VCaP (cell line): Measurements from ENCODE around the gene SV2B.
A peak's percentile ranks its signal among the peaks of the same experiment; 100 is the strongest.

Experiments
- H3K27ac ChIP-seq: fragments of 450-650 bp; 2 replicates; pipeline ENCODE4 v1.5.1; 2017
- CTCF ChIP-seq: fragments of 450-650 bp; conservative IDR thresholded peaks from 2 replicates; pipeline ENCODE4 v1.5.1; 2017; ENCODE audit warnings: mild to moderate bottlenecking, moderate library complexity

Gene SV2B

GRCh38 chr15:91153954-91154353 lies 53.9 kb downstream of the SV2B start:
- no peak overlapping the region for H3K27ac ChIP-seq
- no peak for TF ChIP-seq CTCF

GRCh38 chr15:91156175-91156726 lies 56.2 kb downstream of the SV2B start:
- TF ChIP-seq CTCF = no peak
- no peak overlapping the region for H3K27ac ChIP-seq

GRCh38 chr15:91158415-91159394 lies 58.6 kb downstream of the SV2B start:
- no peak for TF ChIP-seq CTCF
- H3K27ac ChIP-seq = no peak overlapping the region

- no peak for TF ChIP-seq CTCF
- H3K27ac ChIP-seq = no peak overlapping the region
Observed at GRCh38 chr15:91165850-91166249, 65.8 kb downstream of the SV2B start.

GRCh38 chr15:91168457-91168856 lies 68.4 kb downstream of the SV2B start:
- H3K27ac ChIP-seq = no peak overlapping the region
- no peak for TF ChIP-seq CTCF

- TF ChIP-seq CTCF = no peak
Observed at GRCh38 chr15:91171334-91171733, 71.3 kb downstream of the SV2B start.

GRCh38 chr15:91182101-91182500 lies 82.0 kb downstream of the SV2B start:
- H3K27ac ChIP-seq = peak overlapping the region; percentile 87
- TF ChIP-seq CTCF = no peak

More at GRCh38 chr15:91171334-91171733, 71.3 kb downstream of the SV2B start:
- H3K27ac ChIP-seq = no peak overlapping the region
